CD4-positive, alpha-beta T cell (primary cell): Measurements from ENCODE around the gene PLTP. TPM values are rescaled to one million over a fixed set of nuclear protein-coding genes. Genes with fewer than 3 reads are reported as not detected.

Experiments
- ATAC-seq: fragments of 200-7000 bp; cut with Tn5 transposase; one replicate; pipeline ENCODE4 v1.10.0; 2022; ENCODE audit warnings: mild to moderate bottlenecking; ENCODE audit not compliant: poor library complexity
- CTCF ChIA-PET: fragments of 350-600 bp; sonication (Branson Sonifier 250); formaldehyde crosslinking; loops from one replicate; lab custom pipeline; 2021; ENCODE audit warnings: antibody characterized with exemption, inconsistent platforms; lab: Charles Lee
- POLR2A ChIA-PET: fragments of 350-600 bp; sonication (Branson Sonifier 250); formaldehyde crosslinking; loops from one replicate; lab custom pipeline; 2021; ENCODE audit warnings: antibody characterized with exemption, inconsistent platforms; lab: Charles Lee
- DNase-seq, 14 experiments: peaks; one replicate each; pipeline ENCODE4 v3.0.0-alpha.2; 2013 to 2020; ENCODE audit warnings: mixed read lengths in 2 of 14
- H3K27ac ChIP-seq, 2 donors: one replicate each; pipeline versions ENCODE4 v1.5.1 to v1.7.0; 2013; ENCODE audit warnings: low read length in 2 of 2, low read depth in 1 of 2, mild to moderate bottlenecking in 1 of 2
- H3K27me3 ChIP-seq, 2 experiments: 1 replicate in 1 of 2; 2 replicates in 1 of 2; pipeline versions ENCODE4 v1.6.1 to v1.7.0; 2013; ENCODE audit warnings: low read length in 2 of 2, control low read depth in 1 of 2, mild to moderate bottlenecking in 1 of 2, moderate library complexity in 1 of 2; ENCODE audit not compliant: insufficient read depth in 2 of 2, control insufficient read depth in 1 of 2
- H3K36me3 ChIP-seq: one replicate; pipeline ENCODE4 v1.6.1; 2013; ENCODE audit warnings: low read length, control low read depth; ENCODE audit not compliant: insufficient read depth
- H3K4me1 ChIP-seq: one replicate; pipeline ENCODE4 v1.6.1; 2013; ENCODE audit warnings: low read length, control low read depth; ENCODE audit not compliant: insufficient read depth
- H3K4me3 ChIP-seq: one replicate; pipeline ENCODE4 v1.5.1; 2013; ENCODE audit warnings: mild to moderate bottlenecking, low read length, moderate library complexity
- H3K9me3 ChIP-seq, 2 experiments: 1 replicate in 1 of 2; 2 replicates in 1 of 2; pipeline versions ENCODE4 v1.6.1 to v1.7.0; 2013; ENCODE audit warnings: low read length in 2 of 2, mild to moderate bottlenecking in 2 of 2, control low read depth in 1 of 2, moderate library complexity in 1 of 2; ENCODE audit not compliant: control insufficient read depth in 1 of 2, insufficient read depth in 1 of 2
- H3K27ac Mint-ChIP-seq: one replicate; pipeline ENCODE4 v1.8.0; 2020; ENCODE audit warnings: mixed read lengths
- H3K27me3 Mint-ChIP-seq: one replicate; pipeline ENCODE4 v1.8.0; 2021; ENCODE audit warnings: mixed read lengths
- H3K36me3 Mint-ChIP-seq: one replicate; pipeline ENCODE4 v1.8.0; 2021; ENCODE audit warnings: low read depth, mixed read lengths
- H3K4me1 Mint-ChIP-seq: one replicate; pipeline ENCODE4 v1.8.0; 2021; ENCODE audit warnings: low read depth, mixed read lengths
- H3K4me3 Mint-ChIP-seq: one replicate; pipeline ENCODE4 v1.8.0; 2020; ENCODE audit warnings: mild to moderate bottlenecking, mixed read lengths
- H3K9me3 Mint-ChIP-seq: one replicate; pipeline ENCODE4 v1.8.0; 2020; ENCODE audit warnings: mixed read lengths
- intact Hi-C, 2 experiments: fragments of 100-400 bp; cut with DNase I in 1 of 2; cut with micrococcal nuclease in 1 of 2; formaldehyde crosslinking; loops; one replicate each; pipeline versions ENCODE4 v1.15.1 to v1.9.0; 2023 to 2025; cut with DNase I, micrococcal nuclease
- total RNA-seq, 174 experiments: library from RNA in 2 of 174; stranded (reverse) in 2 of 174; gene quantifications; one replicate each; pipeline ENCODE4 v1.2.3 and lab custom pipeline; 2021 to 2026
- TF ChIP-seq, protein P1 (sequence below): fragments of 200-600 bp; IDR thresholded peaks from one replicate; pipeline ENCODE4 v1.8.0; 2022; ENCODE audit warnings: antibody characterized with exemption, mild to moderate bottlenecking

PLTP gene
- total RNA-seq, 2 experiments from 2014 or later, result not detected

DNA sequence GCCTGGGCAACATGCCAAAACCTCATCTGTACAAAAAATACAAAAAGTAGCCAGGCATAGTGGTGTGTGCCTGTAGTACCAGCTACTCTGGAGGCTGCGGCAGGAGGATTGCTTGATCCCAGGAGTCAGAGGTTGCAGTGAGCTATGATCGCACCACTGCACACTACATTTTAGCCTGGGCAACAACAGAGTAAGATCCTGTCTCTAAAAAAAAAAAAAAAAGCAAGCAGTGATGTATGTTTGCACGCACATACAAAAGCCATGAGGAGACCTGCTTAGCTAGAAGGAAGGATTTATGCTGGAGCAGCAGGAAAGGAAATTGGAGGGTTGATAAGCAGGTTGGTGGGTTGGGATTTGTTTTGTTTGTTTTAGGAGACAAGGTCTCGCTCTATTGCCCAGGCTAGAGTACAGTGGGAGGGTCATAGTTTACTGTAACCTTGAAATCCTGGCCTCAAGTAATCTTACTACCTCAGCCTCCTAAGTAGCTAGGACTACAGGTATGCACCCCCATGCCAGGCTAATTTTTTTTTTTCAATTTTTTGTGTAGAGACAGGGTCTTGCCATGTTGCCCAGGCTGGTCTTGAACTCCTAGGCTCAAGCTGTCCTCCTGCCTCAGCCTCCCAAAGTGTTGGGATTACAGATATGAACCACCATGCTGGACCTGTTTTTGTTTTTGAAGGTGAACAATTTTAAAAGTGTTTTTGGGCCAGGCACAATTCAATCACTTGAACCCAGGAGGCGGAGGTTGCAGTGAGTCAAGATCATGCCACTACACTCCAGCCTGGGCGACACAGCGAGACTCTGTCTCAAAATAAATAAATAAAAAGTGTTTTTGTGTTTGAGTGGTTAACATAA, 50.5 kb downstream of the PLTP start:
- H3K27ac ChIP-seq, result no peak overlapping the region
- Mint-ChIP-seq H3K4me3 (no peak overlapping the region), H3K4me1 (peaks cover 28% of the 10 kb centered on the region), H3K9me3 (no peaks in the 10 kb centered on the region), H3K36me3 (peaks cover 13% of the 10 kb centered on the region), H3K27ac (no peak overlapping the region), H3K27me3 (no peaks in the 10 kb centered on the region)
- H3K9me3 ChIP-seq, result no peaks in the 10 kb centered on the region
- H3K27me3 ChIP-seq, result no peaks in the 10 kb centered on the region
- peaks cover 18% of the 10 kb centered on the region for H3K4me1 ChIP-seq
- DNase-seq (no peak), ATAC-seq (no peak)
- intact Hi-C loops, result no loop called here
- ChIA-PET CTCF (interaction anchor here (0.7 kb wide), 1 partner anchor 55 kb away, joined by 3 read pairs; no protein-coding TSS in a partner anchor), POLR2A (no interaction called here)
- H3K4me3 ChIP-seq, result no peak overlapping the region
- TF ChIP-seq, protein P1, sequence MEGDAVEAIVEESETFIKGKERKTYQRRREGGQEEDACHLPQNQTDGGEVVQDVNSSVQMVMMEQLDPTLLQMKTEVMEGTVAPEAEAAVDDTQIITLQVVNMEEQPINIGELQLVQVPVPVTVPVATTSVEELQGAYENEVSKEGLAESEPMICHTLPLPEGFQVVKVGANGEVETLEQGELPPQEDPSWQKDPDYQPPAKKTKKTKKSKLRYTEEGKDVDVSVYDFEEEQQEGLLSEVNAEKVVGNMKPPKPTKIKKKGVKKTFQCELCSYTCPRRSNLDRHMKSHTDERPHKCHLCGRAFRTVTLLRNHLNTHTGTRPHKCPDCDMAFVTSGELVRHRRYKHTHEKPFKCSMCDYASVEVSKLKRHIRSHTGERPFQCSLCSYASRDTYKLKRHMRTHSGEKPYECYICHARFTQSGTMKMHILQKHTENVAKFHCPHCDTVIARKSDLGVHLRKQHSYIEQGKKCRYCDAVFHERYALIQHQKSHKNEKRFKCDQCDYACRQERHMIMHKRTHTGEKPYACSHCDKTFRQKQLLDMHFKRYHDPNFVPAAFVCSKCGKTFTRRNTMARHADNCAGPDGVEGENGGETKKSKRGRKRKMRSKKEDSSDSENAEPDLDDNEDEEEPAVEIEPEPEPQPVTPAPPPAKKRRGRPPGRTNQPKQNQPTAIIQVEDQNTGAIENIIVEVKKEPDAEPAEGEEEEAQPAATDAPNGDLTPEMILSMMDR, result no peak
- H3K36me3 ChIP-seq, result peaks cover 2% of the 10 kb centered on the region

DNA sequence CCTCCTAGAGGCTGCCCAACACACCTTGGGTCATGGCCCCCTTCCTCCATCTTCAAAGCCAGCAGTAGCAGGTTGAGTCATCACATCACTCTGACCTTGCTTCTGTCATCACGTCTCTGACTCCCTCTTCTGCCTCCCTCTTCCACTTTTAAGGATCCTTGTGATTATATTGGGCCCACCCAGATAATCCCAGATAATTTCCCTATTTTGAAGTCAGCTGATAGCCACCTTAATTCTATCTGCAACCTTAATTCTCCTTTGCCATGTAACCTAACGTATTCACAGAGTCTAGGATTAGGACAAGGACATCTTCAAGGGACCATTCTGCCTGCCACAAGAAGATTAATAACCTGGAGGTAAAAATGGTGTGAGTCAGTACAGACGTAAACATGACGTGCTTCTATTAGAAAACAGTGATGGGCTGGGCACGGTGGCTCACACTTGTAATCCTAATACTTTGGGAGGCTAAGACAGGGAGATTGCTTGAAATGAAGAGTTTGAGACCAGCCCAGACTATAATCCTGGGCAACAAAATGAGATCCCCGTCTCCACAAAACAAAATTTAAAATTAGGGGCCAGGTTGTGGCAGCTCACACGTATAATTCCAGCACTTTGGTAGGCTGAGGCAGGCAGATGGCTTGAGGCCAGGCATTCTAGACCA, 51.3 kb downstream of the PLTP start:
- H3K36me3 ChIP-seq, result peaks cover 2% of the 10 kb centered on the region
- peaks cover 26% of the 10 kb centered on the region for H3K4me1 ChIP-seq
- TF ChIP-seq, protein P1, result no peak
- Mint-ChIP-seq H3K4me1 (peaks cover 36% of the 10 kb centered on the region), H3K4me3 (peak overlapping the region; percentile 52), H3K9me3 (no peaks in the 10 kb centered on the region), H3K27me3 (no peaks in the 10 kb centered on the region), H3K27ac (no peak overlapping the region), H3K36me3 (peaks cover 14% of the 10 kb centered on the region)
- intact Hi-C loops, result no loop called here
- no peak for ATAC-seq
- no peak overlapping the region for H3K4me3 ChIP-seq
- ChIA-PET CTCF (interaction anchor here (0.7 kb wide), 1 partner anchor 54 kb away, joined by 3 read pairs; no protein-coding TSS in a partner anchor), POLR2A (interaction anchor here (0.7 kb wide), 1 partner anchor 97 kb away, joined by 7 read pairs; no protein-coding TSS in a partner anchor)
- no peak overlapping the region for H3K27ac ChIP-seq
- H3K27me3 ChIP-seq, result no peaks in the 10 kb centered on the region
- DNase-seq, result no peak
- no peaks in the 10 kb centered on the region for H3K9me3 ChIP-seq

DNA sequence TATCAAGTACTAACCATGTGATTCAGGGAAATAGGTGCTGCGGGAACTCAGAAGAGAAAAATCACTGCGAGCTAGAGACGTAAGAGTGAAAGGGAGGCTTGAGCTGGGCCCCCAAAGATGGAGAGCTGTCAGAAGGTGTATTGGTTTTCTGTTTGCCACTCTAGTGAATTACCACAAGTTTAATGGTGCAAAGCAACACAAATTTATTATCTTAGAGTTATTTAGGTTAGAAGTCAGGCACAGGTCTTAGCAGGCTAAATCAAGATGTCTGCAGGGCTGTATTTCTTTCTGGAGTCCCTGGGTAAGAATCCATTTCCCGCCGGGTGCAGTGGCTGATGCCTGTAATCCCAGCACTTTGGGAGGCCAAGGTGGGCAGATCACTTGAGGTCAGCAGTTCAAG, 52.0 kb downstream of the PLTP start:
- H3K36me3 ChIP-seq, result peaks cover 3% of the 10 kb centered on the region
- no peak overlapping the region for H3K4me3 Mint-ChIP-seq
- H3K36me3 Mint-ChIP-seq, result peaks cover 17% of the 10 kb centered on the region
- peaks cover 41% of the 10 kb centered on the region for H3K4me1 Mint-ChIP-seq
- TF ChIP-seq, protein P1, result no peak
- intact Hi-C loops, result loop anchor here (2.0 to 5.0 kb wide), 5 partner anchors 32 to 488 kb away; partner anchors contain the start of genes CTSA (in 1 of the 2), NEURL2 (in 1 of the 2) and UBE2C (in 1 of the 2)
- H3K27me3 Mint-ChIP-seq, result no peaks in the 10 kb centered on the region
- POLR2A ChIA-PET, result interaction anchor here (0.7 kb wide), 1 partner anchor 98 kb away, joined by 7 read pairs; no protein-coding TSS in a partner anchor
- no peaks in the 10 kb centered on the region for H3K9me3 Mint-ChIP-seq
- no peak overlapping the region for H3K27ac Mint-ChIP-seq
- peaks cover 33% of the 10 kb centered on the region for H3K4me1 ChIP-seq
- CTCF ChIA-PET, result no interaction called here
- H3K9me3 ChIP-seq, result no peaks in the 10 kb centered on the region
- DNase-seq (no peak), ATAC-seq (no peak)
- H3K27me3 ChIP-seq, result no peaks in the 10 kb centered on the region
- H3K27ac ChIP-seq, result no peak overlapping the region
- H3K4me3 ChIP-seq, result no peak overlapping the region
